Body of pancreas (tissue), 4 donors: ENCODE measurements around the gene ODF4. TPM values are rescaled to one million over a fixed set of nuclear protein-coding genes. Genes with fewer than 3 reads are reported as not detected.
"Not testable (repeated sequence)": the region's sequence is repeated elsewhere in the genome, so short reads cannot be mapped to it uniquely, and the experiment has no call there.

Experiments
- ATAC-seq: fragments of 150-250 bp; one replicate; pipeline ENCODE4 v1.9.1; 2016
- DNase-seq, 4 donors: peaks; one replicate each; pipeline ENCODE4 v3.0.0-alpha.2; 2019
- H3K27ac ChIP-seq, 4 donors: fragments of 200-600 bp; sonication (generic); 1 replicate in 3 of 4; 2 replicates in 1 of 4; pipeline versions ENCODE4 v1.5.1 to v1.6.1; 2016 to 2019; ENCODE audit warnings: mild to moderate bottlenecking in 1 of 4, mixed read lengths in 1 of 4, moderate library complexity in 1 of 4
- H3K27me3 ChIP-seq, 2 donors: fragments of 200-600 bp; sonication (generic); one replicate each; pipeline ENCODE4 v1.6.0; 2016; ENCODE audit warnings: mild to moderate bottlenecking in 1 of 2
- H3K36me3 ChIP-seq, 2 donors: fragments of 200-600 bp; sonication (generic); replicated peaks in 1 of 2; 2 replicates each; pipeline ENCODE4 v1.5.1; 2016; ENCODE audit warnings: low read depth in 2 of 2; ENCODE audit not compliant: insufficient read depth in 1 of 2
- H3K4me1 ChIP-seq: fragments of 200-600 bp; sonication (generic); one replicate; pipeline ENCODE4 v1.6.0; 2016
- H3K4me3 ChIP-seq, 2 donors: fragments of 200-600 bp; sonication (generic); 1 replicate in 1 of 2; 2 replicates in 1 of 2; pipeline ENCODE4 v1.5.1; 2016 to 2019
- H3K9me3 ChIP-seq, 3 donors: fragments of 200-600 bp; sonication (generic); 1 replicate in 2 of 3; 2 replicates in 1 of 3; pipeline ENCODE4 v1.5.1; 2016
- CTCF ChIP-seq, 7 experiments: fragments of 450-650 bp in 4 of 7; fragments of 200-600 bp in 3 of 7; sonication (generic) in 3 of 7; IDR thresholded peaks; one replicate each; pipeline ENCODE4 v1.5.1; 2016 to 2019; ENCODE audit warnings: antibody characterized with exemption in 7 of 7
- POLR2A ChIP-seq, 3 donors: fragments of 450-650 bp; IDR thresholded peaks; one replicate each; pipeline ENCODE4 v1.6.1; 2016; ENCODE audit warnings: antibody characterized with exemption in 3 of 3, mild to moderate bottlenecking in 2 of 3
- WGBS, 2 donors: methylation state at CpG; one replicate each; pipeline ENCODE4 v1.1.5; 2017; 5-methylcytosine and 5-hydroxymethylcytosine counted together
- intact Hi-C: fragments of 100-400 bp; cut with DNase I; formaldehyde crosslinking; loops from one replicate; pipeline ENCODE4 v1.15.1; 2023
- small RNA-seq: library from RNA; depleted of rRNA; stranded (forward); fragments of <200 nt; gene quantifications from one replicate; pipeline ENCODE3, GENCODE V24; 2016
- total RNA-seq, 2 donors: library from RNA; depleted of rRNA; stranded (reverse); fragments of >200 nt; gene quantifications; one replicate each; pipeline ENCODE4 v1.1.0, GENCODE V29; 2016

The ODF4 gene
- total RNA-seq, 2 donors from 2014 or later, result not detected

- H3K36me3 ChIP-seq, result no peaks in the 10 kb centered on the region
- intact Hi-C loops, result no loop called here
- no peak for TF ChIP-seq POLR2A (IDR thresholded peaks at IDR 0.05)
- no peak for TF ChIP-seq CTCF (IDR thresholded peaks at IDR 0.05)
- H3K27me3 ChIP-seq, result peaks cover 0 to 9% of the 10 kb centered on the region in 2 donors
- DNase-seq, result peak in 1 of 4 donors; percentile 18
- 53 to 63% methylated on average over 8 of the region's 8 CpGs for WGBS, 2 donors
- H3K27ac ChIP-seq, result no peak overlapping the region
- H3K4me3 ChIP-seq, result no peak overlapping the region
- ATAC-seq, result no peak
- H3K4me1 ChIP-seq, result no peaks in the 10 kb centered on the region
- H3K9me3 ChIP-seq, result no peaks in the 10 kb centered on the region
Measured at GRCh38 chr17:8393470-8394231, 54.0 kb downstream of the ODF4 start.

GRCh38 chr17:8394497-8394896 is 54.9 kb downstream of the ODF4 start:
- H3K4me1 ChIP-seq, H3K27ac ChIP-seq, ATAC-seq, H3K36me3 ChIP-seq, intact Hi-C loops, H3K4me3 ChIP-seq, H3K27me3 ChIP-seq, H3K9me3 ChIP-seq, DNase-seq: not testable (repeated sequence)
- 75 to 83% methylated on average over 9 of the region's 9 CpGs for WGBS, 2 donors

Small RNA genes within 50 kb of the gene (small RNA-seq; reads per million reads assigned to genes)
- gene RF00265, result not detected

Other genes starting within 250 kb of the ODF4 start
- not detected for gene ALOXE3, start 221.3 kb upstream of the ODF4 start, total RNA-seq
- gene HES7, start 215.7 kb upstream of the ODF4 start, total RNA-seq, result not detected
- 10 to 100 TPM; 27.5 to 78.8 TPM for gene PER1, start 187.4 kb upstream of the ODF4 start, total RNA-seq
- gene VAMP2, start 176.9 kb upstream of the ODF4 start, total RNA-seq, result 10 to 100 TPM; 16.3 to 26.4 TPM
- gene TMEM107, start 163.5 kb upstream of the ODF4 start, total RNA-seq, result 10 to 100 TPM in 1 of 2 donors, 1 to 10 TPM in 1; 7.6 to 12.7 TPM
- gene BORCS6, start 149.7 kb upstream of the ODF4 start, total RNA-seq, result 10 to 100 TPM; 11.9 to 16.2 TPM
- not detected for gene AURKB, start 129.3 kb upstream of the ODF4 start, total RNA-seq
- gene CTC1, start 91.8 kb upstream of the ODF4 start, total RNA-seq, result 10 to 100 TPM; 25.7 to 49.1 TPM
- 10 to 100 TPM in 1 of 2 donors, 1 to 10 TPM in 1; 9.9 to 33.0 TPM for gene PFAS, start 90.6 kb upstream of the ODF4 start, total RNA-seq
- gene RANGRF, start 51.2 kb upstream of the ODF4 start, total RNA-seq, result 10 to 100 TPM in 1 of 2 donors, 1 to 10 TPM in 1; 4.7 to 13.5 TPM
- gene SLC25A35, start 44.4 kb upstream of the ODF4 start, total RNA-seq, result 1 to 10 TPM; 1.0 to 7.6 TPM
- 1 to 10 TPM; 2.3 to 6.3 TPM for gene ARHGEF15, start 29.6 kb upstream of the ODF4 start, total RNA-seq
- 1,000 to 10,000 TPM; 1,496 to 1,646 TPM for gene RPL26, start 43.4 kb downstream of the ODF4 start, total RNA-seq
- not detected for gene RNF222, start 58.0 kb downstream of the ODF4 start, total RNA-seq
- 10 to 100 TPM; 26.2 to 39.6 TPM for gene NDEL1, start 96.0 kb downstream of the ODF4 start, total RNA-seq